NAMALWA (cell line): ENCODE data around the gene STOML2.
"Not testable (repeated sequence)": the region's sequence is repeated elsewhere in the genome, so short reads cannot be mapped to it uniquely, and the experiment has no call there.

Source experiments
- DNase-seq: peaks from one replicate; pipeline ENCODE4 v3.0.0-alpha.2; 2015; ENCODE audit warnings: low spot score

Gene STOML2, protein sequence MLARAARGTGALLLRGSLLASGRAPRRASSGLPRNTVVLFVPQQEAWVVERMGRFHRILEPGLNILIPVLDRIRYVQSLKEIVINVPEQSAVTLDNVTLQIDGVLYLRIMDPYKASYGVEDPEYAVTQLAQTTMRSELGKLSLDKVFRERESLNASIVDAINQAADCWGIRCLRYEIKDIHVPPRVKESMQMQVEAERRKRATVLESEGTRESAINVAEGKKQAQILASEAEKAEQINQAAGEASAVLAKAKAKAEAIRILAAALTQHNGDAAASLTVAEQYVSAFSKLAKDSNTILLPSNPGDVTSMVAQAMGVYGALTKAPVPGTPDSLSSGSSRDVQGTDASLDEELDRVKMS

DNA sequence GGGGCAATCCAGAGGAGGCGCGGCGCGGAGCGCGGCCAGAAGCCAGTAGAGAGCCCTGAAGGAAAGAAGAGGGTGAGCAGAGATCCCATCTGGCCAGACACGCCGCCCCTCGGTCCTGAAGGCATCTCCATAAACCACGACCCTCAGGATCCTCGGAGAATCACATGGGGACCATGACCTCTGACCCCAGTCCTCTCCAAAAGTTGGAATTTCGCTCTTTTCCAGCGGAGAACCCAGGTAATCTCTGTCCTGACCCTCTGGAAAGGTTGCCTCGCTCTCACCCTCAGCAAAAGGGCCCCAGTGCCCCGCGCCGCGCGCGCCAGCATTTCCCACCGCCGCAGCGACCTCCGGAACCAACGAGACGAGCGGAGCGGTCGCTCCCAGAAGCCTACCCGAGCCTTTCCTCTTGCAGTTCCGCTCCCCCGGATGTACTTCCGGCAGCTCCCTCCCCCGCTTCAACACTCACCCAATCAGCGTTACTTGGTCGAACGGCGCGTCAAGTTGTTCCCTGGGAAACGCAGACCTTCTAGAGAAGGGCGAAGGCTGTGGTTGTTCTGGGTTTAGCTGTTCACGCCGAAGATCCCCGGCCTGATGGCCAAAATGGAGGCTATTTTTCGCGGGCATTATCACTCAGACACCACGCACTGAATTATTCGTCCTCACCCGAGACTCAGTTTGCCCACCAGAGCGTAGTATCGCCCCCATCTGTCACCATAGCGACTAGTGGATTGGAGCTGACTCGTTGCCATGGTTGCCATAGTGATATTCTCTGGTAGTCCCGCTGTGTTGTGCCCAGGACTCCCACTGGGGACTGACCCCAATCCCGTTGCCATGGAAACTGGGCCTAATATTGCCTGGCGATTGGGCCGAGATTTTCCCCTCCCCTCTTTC is at the start of gene STOML2:
TSS of gene STOML2 (minus strand) at position 363 of the 891 bp plus-strand sequence. CDS start at position 326, 37 bp downstream.
- DNase-seq: peak; percentile 97

DNA sequence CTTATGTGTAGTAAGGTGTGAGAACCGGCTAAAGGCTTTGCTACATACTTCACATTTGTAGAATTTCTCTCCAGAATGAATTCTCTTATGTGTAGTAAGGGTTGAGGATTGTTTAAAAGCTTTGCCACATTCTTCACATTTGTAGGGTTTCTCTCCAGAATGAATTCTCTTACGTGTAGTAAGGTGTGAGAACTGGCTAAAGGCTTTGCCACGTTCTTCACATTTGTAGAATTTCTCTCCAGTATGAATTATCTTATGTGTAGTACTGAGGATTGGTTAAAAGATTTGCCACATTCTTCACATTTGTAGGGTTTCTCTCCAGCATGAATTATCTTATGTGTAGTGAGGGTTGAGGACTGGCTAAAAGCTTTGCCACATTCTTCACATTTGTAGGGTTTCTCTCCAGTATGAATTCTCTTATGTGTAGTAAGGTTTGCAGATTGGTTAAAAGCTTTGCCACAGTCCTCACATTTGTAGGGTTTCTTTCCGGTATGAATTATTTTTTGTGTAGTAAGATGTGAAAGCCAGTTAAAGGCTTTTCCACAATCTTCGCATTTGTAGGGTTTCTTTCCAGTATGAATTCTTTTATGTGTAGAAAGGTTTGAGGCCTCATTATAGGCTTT is 45.1 kb upstream of the STOML2 start:
- DNase-seq: not testable (repeated sequence)

DNA sequence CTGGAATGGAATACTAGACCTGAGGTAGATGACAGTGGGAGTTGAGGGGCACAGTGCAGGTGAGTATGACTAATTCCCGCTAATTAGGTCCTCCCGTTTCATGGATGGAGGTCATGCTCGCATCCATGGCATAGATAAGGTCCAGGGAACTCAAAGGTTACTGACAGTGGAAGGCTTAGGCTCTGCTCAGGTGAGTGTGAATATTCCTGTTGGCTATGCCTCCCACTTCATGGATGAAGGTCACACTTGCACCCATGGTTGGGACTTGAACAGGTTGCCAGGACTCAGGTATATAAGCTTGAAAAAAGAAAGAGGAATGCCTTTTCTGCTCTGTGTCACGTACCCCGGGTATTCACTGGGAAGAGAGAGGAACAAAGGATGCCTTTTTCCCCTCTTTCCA is 39.1 kb upstream of the STOML2 start:
- DNase-seq: no peak

DNA sequence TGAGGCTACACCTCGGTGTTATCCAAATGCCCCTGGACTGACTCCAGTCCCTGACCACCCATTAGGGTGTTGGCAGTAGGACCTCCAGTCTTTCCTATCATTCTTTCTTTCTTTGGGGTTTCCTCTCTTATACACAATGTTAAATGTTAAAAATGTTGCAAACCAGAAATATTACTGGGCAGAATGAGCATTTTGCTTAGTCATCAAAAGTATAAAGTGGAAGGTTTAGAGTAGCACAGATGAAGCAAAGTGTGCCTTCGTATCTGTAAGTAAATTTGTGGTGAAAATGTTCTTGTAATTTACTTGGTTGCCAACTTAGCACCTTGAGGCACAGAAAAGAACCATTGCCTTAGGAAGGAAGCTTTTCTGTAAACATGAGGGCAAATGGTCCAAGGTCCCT is 37.2 kb upstream of the STOML2 start:
- no peak for DNase-seq

DNA sequence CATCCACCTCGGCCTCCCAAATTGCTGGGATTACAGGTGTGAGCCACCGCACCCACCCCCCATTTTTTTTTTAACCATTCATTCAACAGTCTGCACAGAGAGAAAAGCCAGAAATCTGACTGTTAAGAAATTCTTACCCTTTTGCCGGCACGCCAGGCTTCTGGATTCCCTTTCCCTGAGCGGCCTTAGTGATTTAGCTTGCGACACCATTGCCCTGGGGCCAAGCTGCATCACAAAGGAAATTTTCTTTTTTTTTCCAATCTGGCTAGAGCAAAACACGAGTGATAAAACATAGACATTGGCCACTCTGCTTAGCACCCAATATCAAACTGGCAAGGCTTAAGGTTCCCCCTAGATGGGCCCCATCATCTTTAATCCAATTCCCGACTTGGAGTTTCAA is 33.9 kb upstream of the STOML2 start:
- DNase-seq: no peak

DNA sequence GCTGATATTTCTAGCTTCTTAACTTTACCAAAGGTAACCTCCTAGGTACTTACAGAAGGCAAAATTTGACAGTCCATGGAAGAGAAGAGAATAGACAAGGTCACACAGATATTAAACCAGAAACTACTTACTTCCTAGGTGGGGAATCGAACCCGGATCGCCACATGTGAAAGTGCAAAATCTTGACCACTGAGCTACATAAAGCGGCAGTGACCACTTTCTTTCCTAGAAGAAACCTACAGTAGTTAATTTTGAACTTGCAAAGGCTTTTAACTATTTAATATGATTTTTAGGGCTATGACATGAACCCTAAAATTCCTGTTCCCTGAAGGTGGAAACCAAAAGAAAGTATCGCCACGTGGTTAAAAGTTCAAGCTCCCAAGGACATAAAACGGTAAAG is 33.1 kb upstream of the STOML2 start:
- DNase-seq: no peak

DNA sequence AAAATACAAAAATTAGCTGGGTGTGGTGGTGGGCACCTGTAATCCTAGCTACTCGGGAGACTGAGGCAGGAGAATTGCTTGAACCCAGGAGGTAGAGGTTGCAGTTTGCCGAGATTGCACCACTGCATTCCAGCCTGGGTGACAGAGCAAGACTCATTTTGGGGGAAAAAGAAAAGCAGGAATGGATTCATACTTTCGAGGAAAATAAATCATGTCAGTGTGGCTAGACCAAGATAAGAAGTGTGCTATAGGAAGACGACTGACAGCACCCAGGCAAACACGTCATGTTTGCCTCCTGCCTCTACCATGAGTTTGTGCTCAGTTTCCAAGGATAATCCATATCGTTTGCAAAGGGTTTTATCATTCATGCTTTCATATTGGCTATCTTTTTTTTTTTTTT is 32.0 kb upstream of the STOML2 start:
- no peak for DNase-seq

DNA sequence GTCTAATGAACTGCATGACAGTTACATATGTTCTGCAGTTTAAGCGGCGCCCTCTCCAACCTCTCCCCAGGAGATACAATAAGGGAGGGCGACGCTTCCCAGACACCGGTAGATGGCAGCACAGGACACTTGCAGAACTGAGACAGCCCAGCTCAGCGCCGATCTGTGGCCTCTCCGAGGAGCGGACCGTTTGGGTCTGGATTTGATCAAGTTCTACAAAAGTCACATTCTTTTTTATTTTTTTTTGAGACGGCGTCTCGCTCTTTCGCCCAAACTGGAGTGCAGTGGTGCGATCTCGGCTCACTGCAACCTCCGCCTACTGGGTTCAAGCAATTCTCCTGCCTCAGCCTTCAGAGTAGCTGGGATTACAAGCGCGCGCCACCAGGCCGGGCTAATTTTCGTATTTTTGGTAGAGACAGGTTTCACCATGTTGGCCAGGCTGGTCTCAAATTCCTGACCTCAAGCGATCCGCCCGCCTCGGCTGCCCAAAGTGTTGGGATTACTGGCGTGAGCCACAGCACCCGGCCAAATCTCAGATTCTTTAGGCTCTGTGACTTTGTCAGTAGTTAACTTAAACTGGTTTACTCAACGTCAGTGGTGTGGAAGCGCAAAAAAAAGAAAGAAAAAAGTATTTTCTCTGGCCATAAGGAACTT is 14.1 kb upstream of the STOML2 start:
- DNase-seq: peak; percentile 96

DNA sequence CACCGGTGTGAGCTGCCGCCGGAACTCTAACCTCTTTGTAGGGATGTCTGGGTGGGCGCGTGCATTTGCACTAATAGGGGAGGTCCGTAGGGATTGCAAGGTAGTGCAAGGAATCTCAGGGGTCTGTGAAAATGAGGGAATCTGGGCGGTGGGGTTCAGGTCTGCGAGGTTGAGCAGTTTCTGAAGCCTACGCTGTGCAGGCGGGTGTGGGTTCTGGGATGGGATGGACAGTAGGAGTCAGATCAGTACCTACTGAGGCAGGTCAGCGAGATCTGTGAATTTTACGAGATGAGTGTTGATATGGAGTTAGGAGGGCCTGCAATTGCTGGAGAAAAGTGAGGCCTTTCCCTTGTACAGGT is 13.6 kb upstream of the STOML2 start:
- DNase-seq: no peak

DNA sequence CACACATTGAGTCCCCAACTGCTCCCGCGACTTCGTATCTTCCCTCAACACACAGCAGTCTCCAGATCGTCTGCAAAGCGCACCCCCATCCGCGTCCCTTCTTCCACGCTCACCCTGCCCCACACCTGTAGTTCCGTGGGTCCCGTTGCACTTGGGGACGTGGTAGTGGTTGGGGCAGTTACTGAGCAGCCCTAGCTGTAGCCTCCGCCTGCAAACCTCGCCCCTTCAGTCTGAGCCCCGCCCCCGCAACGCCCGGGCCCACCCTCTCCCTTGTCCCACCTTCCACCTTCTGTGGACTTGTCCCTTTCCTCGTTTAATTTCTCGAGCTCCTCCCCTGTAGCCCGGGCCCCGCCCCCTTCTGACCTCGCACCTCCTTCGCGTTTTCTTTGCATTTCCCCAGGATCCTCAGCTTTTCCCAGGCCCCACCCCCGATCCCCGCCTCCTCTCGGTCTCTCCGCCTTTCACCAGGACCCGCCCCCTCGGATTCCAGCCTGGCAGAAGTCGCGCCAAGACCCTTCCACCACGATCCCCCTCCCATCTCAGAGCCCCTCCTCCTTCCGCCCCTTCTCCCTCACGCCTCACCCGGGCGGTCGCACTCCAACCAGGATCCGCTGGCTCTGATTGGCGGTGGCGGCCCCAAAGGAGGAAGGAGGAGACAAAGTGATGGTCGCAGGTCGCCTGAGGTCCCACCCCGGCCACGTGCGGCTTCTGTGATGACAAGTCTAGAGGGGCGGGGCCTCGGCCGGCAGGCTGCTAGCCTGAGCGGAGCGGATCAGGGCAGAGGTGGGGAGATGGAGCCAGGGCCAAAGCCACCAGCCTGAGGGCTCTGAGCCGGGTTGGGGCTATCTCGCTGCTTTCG is 13.0 kb upstream of the STOML2 start, which contains the start of gene ATOSB:
TSS of gene ATOSB (minus strand) at position 183 of the 859 bp plus-strand sequence. CDS start 7,588 bp downstream, outside the sequence.
- DNase-seq: peak; percentile 98

DNA sequence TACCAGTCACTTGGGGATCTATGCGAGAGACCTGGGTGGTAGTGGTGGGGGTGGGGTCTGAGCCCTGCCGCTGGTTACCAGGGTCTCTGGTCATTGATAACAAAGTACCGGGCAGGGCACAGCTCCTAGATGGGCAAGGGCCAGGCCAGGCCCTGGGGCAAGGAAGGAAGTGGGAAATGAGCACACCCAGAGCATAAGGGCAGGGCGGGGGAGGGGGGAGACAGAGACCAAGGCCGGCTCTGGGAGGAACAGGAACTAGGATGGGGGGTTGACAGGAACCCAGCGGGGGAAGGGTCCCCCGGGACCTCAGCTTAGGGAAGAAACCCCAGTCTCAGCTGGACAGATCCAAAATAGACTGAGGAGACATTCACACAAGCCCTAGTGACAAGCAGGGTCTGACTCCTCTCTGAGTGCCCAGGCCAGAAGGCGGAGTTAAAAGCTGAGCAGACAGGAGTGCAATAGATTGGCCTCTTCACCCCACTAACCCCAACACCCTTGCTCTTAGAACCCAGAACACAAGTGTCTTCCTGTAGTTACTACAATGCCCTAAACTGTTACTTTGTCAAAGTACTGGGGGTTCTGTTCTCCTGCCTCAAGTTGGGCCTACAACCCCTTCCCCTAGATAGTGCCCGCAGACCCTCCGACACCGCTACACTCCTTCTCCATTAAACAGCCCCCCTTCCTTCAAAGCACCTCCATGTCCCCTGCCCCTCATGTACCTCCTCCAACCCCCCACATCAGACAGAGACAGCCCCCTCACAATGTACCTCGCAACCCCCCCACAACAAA is 12.1 kb upstream of the STOML2 start:
- DNase-seq: peak; percentile 73

DNA sequence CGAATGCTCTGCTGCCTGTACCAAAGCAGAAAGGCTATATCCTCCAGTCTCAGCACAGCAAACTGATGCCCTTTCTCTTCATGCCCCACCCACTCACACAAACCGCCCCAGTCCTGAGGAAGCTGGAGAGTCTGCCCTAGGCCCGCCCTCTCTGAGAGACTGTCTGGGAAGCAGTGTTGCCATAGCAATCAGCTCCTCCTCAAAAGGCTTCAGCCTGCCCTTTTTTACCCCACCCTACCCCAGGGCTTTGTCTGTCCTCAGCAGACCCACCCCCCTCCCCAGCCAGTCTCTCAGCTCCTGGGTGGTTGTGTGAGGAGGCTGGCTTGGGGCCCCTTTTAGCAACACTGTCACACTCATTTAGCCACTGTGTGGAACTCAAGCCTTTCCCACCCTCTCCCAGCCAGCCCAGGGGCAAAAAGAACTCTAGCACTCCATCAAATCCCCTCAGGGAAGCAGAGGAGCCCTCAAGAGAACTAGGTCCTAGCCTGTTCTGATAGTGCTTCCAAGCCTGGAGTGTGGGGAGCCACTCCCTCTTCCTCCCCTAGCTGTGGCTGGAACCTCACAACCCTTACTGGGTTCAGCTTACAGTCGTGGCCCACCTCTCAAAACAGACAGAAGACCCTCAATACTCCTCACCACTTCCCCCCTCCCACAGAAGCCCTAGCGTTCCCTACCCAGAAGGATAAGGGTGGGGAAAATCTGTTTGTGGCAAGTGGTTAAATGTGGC is 11.3 kb upstream of the STOML2 start:
- DNase-seq: peak; percentile 82

DNA sequence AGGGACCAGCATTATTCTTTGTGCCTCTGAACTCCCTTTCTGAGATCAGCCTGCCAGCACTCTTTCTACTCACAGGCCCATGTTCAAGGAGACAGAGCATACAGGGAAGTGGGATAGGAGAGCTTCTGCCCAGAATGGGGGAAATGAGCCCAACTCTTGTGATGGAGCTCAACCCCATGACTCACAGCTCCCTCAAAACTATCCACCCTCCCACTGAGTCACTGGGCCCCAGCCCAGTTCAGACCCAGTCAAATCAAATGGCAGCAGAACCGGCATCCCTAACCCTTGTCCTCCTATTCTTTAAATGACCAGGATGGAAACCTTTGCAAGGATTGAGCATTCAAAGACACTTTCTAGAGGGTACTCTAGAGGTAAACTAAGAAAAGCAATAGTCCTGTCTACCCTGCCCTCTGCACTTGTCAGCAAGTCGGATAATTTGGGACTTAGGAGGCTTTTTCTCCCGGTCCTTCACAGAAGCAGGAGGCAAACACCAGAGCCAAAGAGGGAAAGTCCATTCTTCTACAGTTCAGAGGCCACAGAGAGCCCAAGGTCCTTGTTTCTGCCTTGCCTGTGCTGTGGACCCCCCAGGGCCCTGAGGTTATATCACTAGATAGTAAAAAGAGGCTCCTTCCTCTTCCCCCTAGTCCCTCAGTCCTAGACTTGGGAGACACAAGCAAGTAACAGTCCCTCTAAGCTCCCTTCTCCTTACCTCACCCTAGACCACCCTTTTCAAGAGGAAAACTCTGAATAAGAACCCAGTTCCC is 9.5 kb upstream of the STOML2 start:
- no peak for DNase-seq

DNA sequence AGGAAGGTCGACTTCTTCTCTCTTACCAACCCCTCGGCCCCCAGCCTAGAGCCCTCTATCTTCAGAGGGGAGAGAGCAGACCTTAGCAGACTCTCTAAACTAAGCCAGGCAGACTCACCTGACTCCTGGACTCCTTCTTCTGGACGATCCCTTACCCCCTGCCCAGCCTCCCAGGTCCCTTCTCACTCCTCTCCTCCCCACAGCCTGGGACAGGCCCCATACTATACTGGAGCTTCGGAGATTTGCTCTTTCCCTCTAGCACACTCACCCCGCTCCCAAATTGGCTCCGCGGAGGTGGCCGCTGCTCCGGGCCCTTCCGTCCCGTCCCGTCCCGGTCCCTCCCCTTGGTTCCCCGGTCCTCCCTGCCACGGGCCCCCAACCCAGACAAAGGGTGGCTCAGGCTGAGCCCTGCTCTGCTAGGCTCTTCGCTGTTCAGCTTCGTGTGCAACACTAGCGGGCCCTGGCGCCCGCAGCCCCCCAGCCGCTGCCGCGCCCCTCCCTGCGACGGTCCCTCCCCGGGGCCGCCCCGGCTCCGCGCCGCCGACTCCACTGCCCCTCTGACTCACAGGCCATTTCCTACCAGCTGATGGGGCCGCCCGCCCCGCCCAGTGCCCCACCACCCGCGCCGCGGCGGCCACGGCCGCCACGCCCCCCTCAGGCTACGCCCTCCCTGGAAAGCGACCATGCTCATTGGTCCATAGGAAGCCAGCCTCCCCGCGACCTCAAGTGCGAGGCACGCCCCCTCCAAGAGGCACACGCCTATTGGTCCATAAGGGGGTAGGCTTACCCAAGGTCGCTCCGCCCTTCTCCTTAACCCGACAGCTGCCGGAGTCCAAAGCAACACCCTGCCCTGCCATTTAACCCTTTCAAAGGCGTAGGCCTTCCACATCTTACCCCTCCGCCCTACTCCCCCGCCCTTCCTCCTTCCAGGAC is 8.3 kb upstream of the STOML2 start:
- DNase-seq: peak; percentile 98

DNA sequence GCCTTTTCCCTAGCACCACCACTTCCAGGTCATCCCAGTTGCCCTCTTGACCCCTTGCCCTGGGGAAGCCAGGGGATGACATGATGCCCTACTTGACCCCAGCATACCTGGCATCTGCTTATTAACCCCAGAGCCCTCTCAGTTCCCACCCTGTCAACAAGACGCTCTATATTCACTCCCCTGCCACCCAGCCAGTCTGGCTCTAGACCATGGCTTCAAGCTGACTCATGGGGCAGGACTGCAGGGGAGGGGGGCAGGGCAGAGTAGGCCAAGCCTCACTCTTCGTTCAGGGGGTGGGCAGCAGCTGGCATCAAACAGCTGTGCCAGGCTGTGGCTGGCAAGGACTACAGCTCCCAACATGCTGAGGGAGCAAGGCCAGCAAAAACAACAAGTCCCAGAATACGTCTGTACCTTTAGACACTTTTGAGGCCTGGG is 7.4 kb upstream of the STOML2 start:
- DNase-seq: no peak

DNA sequence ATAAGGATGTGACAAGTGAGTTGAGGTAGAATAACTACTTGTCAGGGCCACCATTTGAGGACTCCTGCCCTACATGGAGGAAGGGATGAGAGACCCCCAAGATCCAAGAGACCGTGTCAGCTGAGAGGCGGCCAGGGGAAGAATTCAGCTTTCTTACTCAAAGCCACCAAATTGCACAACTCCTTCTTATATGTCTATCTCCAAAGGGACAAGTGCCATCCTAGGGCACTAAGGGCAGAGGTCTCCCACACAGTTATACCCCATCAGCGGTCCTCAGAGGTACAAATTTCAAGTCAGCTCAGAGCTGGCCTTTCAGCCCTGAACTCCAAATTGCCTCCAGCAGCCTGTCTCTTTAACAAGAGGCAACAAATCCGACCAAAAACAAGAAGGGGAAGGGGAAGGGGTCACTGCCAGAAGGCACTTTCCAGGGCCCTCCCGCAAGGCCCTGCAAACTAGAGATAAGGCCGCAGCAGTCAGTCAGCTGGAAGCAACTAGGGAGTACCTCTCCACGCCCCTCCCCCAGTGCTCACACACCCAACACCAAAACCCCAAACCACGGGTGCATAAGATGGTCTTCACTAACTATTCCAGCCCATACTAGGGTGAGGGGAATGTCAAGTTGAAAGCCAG is 6.1 kb upstream of the STOML2 start:
- DNase-seq: no peak

DNA sequence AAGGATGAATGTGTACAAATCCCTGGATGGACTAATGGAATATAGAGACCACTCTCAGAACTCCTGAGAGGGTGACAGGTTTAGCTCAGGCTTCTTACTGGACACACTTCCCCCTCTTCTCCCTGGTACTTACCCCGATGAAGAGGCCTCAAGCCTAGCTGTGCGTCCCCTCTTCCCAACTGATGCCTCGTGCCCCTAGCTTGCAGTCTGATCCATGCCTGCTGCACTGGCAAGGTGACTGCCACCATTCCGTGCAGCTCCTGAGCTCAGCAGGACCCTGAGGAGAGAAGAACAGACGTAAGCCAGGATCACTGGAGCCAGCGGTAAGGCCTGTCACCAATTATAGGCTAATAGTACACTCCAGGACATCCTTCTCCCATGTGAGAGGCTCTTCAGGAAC is 5.5 kb upstream of the STOML2 start:
- DNase-seq: no peak
